Progenitor cell of endocrine pancreas (in vitro differentiated cells): ENCODE measurements around the gene TMCC2. TPM values are rescaled to one million over a fixed set of nuclear protein-coding genes. Genes with fewer than 3 reads are reported as not detected.
A peak's percentile ranks its signal among the peaks of the same experiment; 100 is the strongest.

Source experiments
- DNase-seq: peaks from one replicate; pipeline ENCODE4 v3.0.0; 2021; ENCODE audit warnings: low spot score; ENCODE audit not compliant: unreplicated experiment
- H3K27ac Mint-ChIP-seq: 2 replicates; pipeline ENCODE4 v1.8.0; 2021; ENCODE audit warnings: mild to moderate bottlenecking, moderate library complexity, mixed read lengths
- H3K27me3 Mint-ChIP-seq: 2 replicates; pipeline ENCODE4 v1.8.0; 2021; ENCODE audit warnings: mixed read lengths
- H3K36me3 Mint-ChIP-seq: 2 replicates; pipeline ENCODE4 v1.8.0; 2022; ENCODE audit warnings: mixed read lengths; ENCODE audit not compliant: insufficient read depth
- H3K4me1 Mint-ChIP-seq: 2 replicates; pipeline ENCODE4 v1.8.0; 2021; ENCODE audit warnings: low read depth, mixed read lengths
- H3K4me3 Mint-ChIP-seq: 2 replicates; pipeline ENCODE4 v1.8.0; 2021; ENCODE audit warnings: low read depth, mild to moderate bottlenecking, moderate library complexity, mixed read lengths
- H3K9me3 Mint-ChIP-seq: 2 replicates; pipeline ENCODE4 v1.8.0; 2021; ENCODE audit warnings: low read depth, mixed read lengths
- total RNA-seq: library from RNA; stranded (reverse); gene quantifications from 2 replicates; pipeline ENCODE4 v1.2.1, GENCODE V29; 2021
- TF ChIP-seq, protein P1 (sequence below): fragments of 200-600 bp; sonication (generic); IDR thresholded peaks from one replicate; pipeline ENCODE4 v1.5.0; 2021; ENCODE audit warnings: antibody characterized with exemption, mild to moderate bottlenecking; ENCODE audit not compliant: unreplicated experiment

The TMCC2 gene
- total RNA-seq, 1 donor from 2014 or later = 4.6 TPM

GRCh38 chr1:205316161-205316566, 88.4 kb downstream of the TMCC2 start:
- no peak overlapping the region for H3K27ac Mint-ChIP-seq
- TF ChIP-seq, protein P1, sequence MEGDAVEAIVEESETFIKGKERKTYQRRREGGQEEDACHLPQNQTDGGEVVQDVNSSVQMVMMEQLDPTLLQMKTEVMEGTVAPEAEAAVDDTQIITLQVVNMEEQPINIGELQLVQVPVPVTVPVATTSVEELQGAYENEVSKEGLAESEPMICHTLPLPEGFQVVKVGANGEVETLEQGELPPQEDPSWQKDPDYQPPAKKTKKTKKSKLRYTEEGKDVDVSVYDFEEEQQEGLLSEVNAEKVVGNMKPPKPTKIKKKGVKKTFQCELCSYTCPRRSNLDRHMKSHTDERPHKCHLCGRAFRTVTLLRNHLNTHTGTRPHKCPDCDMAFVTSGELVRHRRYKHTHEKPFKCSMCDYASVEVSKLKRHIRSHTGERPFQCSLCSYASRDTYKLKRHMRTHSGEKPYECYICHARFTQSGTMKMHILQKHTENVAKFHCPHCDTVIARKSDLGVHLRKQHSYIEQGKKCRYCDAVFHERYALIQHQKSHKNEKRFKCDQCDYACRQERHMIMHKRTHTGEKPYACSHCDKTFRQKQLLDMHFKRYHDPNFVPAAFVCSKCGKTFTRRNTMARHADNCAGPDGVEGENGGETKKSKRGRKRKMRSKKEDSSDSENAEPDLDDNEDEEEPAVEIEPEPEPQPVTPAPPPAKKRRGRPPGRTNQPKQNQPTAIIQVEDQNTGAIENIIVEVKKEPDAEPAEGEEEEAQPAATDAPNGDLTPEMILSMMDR = no peak
- peaks cover 56% of the 10 kb centered on the region for H3K4me1 Mint-ChIP-seq
- H3K9me3 Mint-ChIP-seq = no peaks in the 10 kb centered on the region
- H3K4me3 Mint-ChIP-seq = no peak overlapping the region
- no peaks in the 10 kb centered on the region for H3K36me3 Mint-ChIP-seq
- no peak for DNase-seq
- peaks cover 7% of the 10 kb centered on the region for H3K27me3 Mint-ChIP-seq

- H3K27me3 Mint-ChIP-seq = peaks cover 7% of the 10 kb centered on the region
- H3K4me1 Mint-ChIP-seq = peaks cover 58% of the 10 kb centered on the region
- no peak for DNase-seq
- no peak overlapping the region for H3K4me3 Mint-ChIP-seq
- no peaks in the 10 kb centered on the region for H3K9me3 Mint-ChIP-seq
- TF ChIP-seq, protein P1 = no peak
- H3K36me3 Mint-ChIP-seq = no peaks in the 10 kb centered on the region
- H3K27ac Mint-ChIP-seq = peak overlapping the region; percentile 45
Observed at GRCh38 chr1:205317311-205317917, 89.7 kb downstream of the TMCC2 start.

DNA sequence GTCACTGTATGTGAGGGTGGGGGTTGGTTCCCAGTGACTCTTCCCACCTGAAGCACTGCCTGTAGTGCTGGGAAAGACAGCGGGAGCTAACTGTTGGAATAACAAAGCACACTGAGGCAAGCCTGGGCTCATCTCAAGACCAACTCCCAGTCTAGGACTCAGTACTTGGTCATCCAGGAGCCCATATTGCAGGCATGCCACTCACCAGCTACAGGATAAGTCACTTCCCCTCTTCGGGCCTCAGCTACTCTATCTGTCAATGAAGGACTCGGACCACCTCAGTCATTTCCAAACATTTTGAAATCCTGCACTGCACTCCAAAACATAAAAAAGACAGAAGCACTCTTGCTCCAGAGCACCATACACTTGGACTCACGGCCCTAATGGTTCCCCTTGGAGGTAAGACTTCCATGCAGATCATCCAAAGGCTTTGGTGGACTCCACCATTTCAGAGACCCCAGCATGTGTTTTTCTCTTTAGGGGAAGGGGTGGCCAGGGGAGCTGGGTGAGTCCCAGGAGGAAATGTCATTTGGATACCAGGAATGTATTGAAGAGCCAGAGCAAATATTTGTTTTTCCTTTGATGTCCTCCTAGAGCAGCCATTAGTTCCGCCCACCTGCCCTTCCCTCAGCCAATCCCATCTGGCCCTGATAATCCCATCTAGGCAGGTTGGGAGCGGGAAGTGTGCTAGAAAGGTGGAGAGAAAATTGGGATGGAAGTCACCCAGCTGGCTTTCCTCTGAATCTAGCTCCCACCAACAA, 90.7 kb downstream of the TMCC2 start:
- no peak for DNase-seq
- Mint-ChIP-seq H3K4me1 (peaks cover 51% of the 10 kb centered on the region), H3K36me3 (no peaks in the 10 kb centered on the region), H3K4me3 (peak overlapping the region; percentile 54), H3K27me3 (peaks cover 7% of the 10 kb centered on the region), H3K9me3 (no peaks in the 10 kb centered on the region), H3K27ac (peak overlapping the region; percentile 81)
- TF ChIP-seq, protein P1 = no peak

- Mint-ChIP-seq H3K9me3 (no peaks in the 10 kb centered on the region), H3K36me3 (no peaks in the 10 kb centered on the region), H3K27ac (peak overlapping the region; percentile 81)
Observed at GRCh38 chr1:205319081-205320018, 91.6 kb downstream of the TMCC2 start.

More at GRCh38 chr1:205319081-205320018, 91.6 kb downstream of the TMCC2 start:
- Mint-ChIP-seq H3K27me3 (peaks cover 7% of the 10 kb centered on the region), H3K4me3 (peak overlapping the region; percentile 94), H3K4me1 (peaks cover 44% of the 10 kb centered on the region)
- no peak for DNase-seq
- TF ChIP-seq, protein P1 = no peak
